G401.6 (cell line): ENCODE data around the gene HSPA12B.

Experiments used
- FAIRE-seq: peaks from 2 replicates; lab custom pipeline; 2012; peaks lifted over from hg19 to GRCh38; lab: Jason Lieb, UNC

HSPA12B gene

GRCh38 chr20:3767110-3767426 is 34.6 kb downstream of the HSPA12B start:
- no peak for FAIRE-seq

GRCh38 chr20:3767427-3768341 is 35.2 kb downstream of the HSPA12B start, which contains the start of gene ADISSP:
TSS of gene ADISSP (minus strand) at chr20:3767753. CDS start at chr20:3760100, 7,653 bp downstream.
- FAIRE-seq, result peak; percentile 98

GRCh38 chr20:3768342-3769130 is 36.1 kb downstream of the HSPA12B start:
- peak; percentile 34 for FAIRE-seq

GRCh38 chr20:3771552-3772058 is 39.1 kb downstream of the HSPA12B start:
- no peak for FAIRE-seq

GRCh38 chr20:3775457-3776108 is 43.1 kb downstream of the HSPA12B start:
- FAIRE-seq, result no peak

- FAIRE-seq, result no peak
These were observed 44.9 kb downstream of the HSPA12B start for GRCh38 chr20:3777381-3777715.

- no peak for FAIRE-seq
These were observed 45.5 kb downstream of the HSPA12B start for GRCh38 chr20:3777716-3778629.

GRCh38 chr20:3778976-3779375 is 46.5 kb downstream of the HSPA12B start:
- FAIRE-seq, result no peak

- peak; percentile 99 for FAIRE-seq
These were observed 48.8 kb downstream of the HSPA12B start, which contains the start of gene SPEF1 for GRCh38 chr20:3781153-3781910. TSS of gene SPEF1 (minus strand) at chr20:3781448. CDS start at chr20:3781287, 161 bp downstream.

GRCh38 chr20:3782597-3782996 is 50.1 kb downstream of the HSPA12B start:
- FAIRE-seq, result no peak

- no peak for FAIRE-seq
These were observed 50.6 kb downstream of the HSPA12B start for GRCh38 chr20:3783068-3783489.

- FAIRE-seq, result no peak
These were observed 51.2 kb downstream of the HSPA12B start for GRCh38 chr20:3783511-3784195.

- no peak for FAIRE-seq
These were observed 51.9 kb downstream of the HSPA12B start for GRCh38 chr20:3784216-3784853.

- no peak for FAIRE-seq
These were observed 52.4 kb downstream of the HSPA12B start for GRCh38 chr20:3784863-3785239.

GRCh38 chr20:3785240-3786125 is 53.0 kb downstream of the HSPA12B start:
- FAIRE-seq, result no peak

GRCh38 chr20:3786126-3786484 is 53.6 kb downstream of the HSPA12B start:
- FAIRE-seq, result no peak

- no peak for FAIRE-seq
These were observed 54.3 kb downstream of the HSPA12B start, which contains the start of gene CENPB for GRCh38 chr20:3786665-3787323. TSS of gene CENPB (minus strand) at chr20:3786740. CDS start at chr20:3786483, 257 bp downstream.
